T-helper 17 cell (primary cell): ENCODE measurements around the gene HOOK1. TPM values are rescaled to one million over a fixed set of nuclear protein-coding genes. Genes with fewer than 3 reads are reported as not detected.
A peak's percentile ranks its signal among the peaks of the same experiment; 100 is the strongest.

Source experiments
- ATAC-seq: fragments of 150-1000 bp; cut with Tn5 transposase; 2 replicates; pipeline ENCODE4 v1.10.0; 2021; ENCODE audit warnings: mild to moderate bottlenecking, moderate library complexity
- DNase-seq, 3 donors: peaks; one replicate each; pipeline versions ENCODE4 v3.0.0 to v3.0.0-alpha.2; 2020 to 2021
- H3K9me3 ChIP-seq: one replicate; pipeline ENCODE4 v1.7.0; 2013; ENCODE audit warnings: low read length, mild to moderate bottlenecking; ENCODE audit not compliant: control insufficient read depth, poor library complexity, severe bottlenecking
- H3K27ac Mint-ChIP-seq: one replicate; pipeline ENCODE4 v1.8.0; 2022; ENCODE audit warnings: mild to moderate bottlenecking, moderate library complexity, mixed read lengths
- H3K27me3 Mint-ChIP-seq: one replicate; pipeline ENCODE4 v1.8.0; 2022; ENCODE audit warnings: mixed read lengths
- H3K36me3 Mint-ChIP-seq: one replicate; pipeline ENCODE4 v1.8.0; 2022; ENCODE audit warnings: low read depth, mixed read lengths
- H3K4me1 Mint-ChIP-seq: one replicate; pipeline ENCODE4 v1.8.0; 2022; ENCODE audit warnings: mild to moderate bottlenecking, mixed read lengths
- H3K4me3 Mint-ChIP-seq: one replicate; pipeline ENCODE4 v1.8.0; 2022; ENCODE audit warnings: mild to moderate bottlenecking, moderate library complexity, mixed read lengths
- total RNA-seq, 4 donors: library from RNA in 2 of 4; stranded (reverse) in 2 of 4; gene quantifications; one replicate each; pipeline ENCODE4 v1.2.3 and lab custom pipeline; 2022 to 2026

The HOOK1 gene
- total RNA-seq (10 to 100 TPM; 13.8 to 18.0 TPM), total RNA-seq (lab: John Stamatoyannopoulos, UW) (12.4 to 17.2 reads per million in 2 donors)

GRCh38 chr1:59814901-59815825 lies at the start of gene HOOK1:
TSS of gene HOOK1 (plus strand) at chr1:59814949. CDS start at chr1:59815118, 169 bp downstream.
- Mint-ChIP-seq H3K36me3 (peaks cover 2% of the 10 kb centered on the region), H3K27me3 (peaks cover 10% of the 10 kb centered on the region), H3K4me3 (no peak within 1 kb of the TSS), H3K4me1 (peaks cover 6% of the 10 kb centered on the region), H3K27ac (no peak within 1 kb of the TSS)
- ATAC-seq (no peak), DNase-seq (peak in 1 of 3 donors; percentile 9)
- no peaks in the 10 kb centered on the region for H3K9me3 ChIP-seq

DNA sequence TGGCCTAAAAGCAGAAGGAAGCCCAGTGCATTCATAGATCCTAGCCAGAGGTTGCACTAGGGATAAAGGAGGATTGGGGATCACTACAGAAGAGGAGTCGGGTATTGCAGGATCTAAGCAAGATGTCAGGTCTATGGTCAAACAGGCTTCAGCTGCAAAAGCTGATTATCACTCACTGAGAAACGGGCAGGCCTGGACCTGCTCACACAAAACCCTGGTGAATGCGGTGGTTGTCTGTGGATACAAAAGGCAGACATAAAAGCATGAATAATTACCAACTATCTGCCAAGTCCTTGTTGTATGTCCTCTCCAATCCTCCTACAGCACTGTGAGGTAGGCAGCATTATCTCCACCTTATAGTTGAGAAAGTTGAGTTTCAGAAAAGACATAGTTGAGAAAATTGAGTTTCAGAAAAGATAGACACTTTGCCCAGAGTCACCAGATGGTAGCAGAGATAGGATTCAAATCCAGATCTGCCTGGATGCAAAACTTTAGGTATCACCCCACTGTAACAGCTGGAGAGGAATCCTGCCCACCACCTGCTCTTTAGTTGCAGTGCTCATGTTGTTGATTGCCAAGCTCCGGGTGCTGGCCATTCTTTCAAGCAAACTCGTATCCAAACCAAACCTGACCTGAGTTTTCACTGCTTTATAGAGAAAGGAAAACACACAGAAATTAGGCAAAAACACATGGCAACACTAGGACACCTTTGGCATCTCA lies 49.6 kb upstream of the HOOK1 start:
- H3K4me3 Mint-ChIP-seq, result no peak overlapping the region
- no peak overlapping the region for H3K27ac Mint-ChIP-seq
- DNase-seq, result no peak
- no peaks in the 10 kb centered on the region for H3K4me1 Mint-ChIP-seq
- ATAC-seq, result no peak
- peaks cover 6% of the 10 kb centered on the region for H3K27me3 Mint-ChIP-seq
- H3K36me3 Mint-ChIP-seq, result no peaks in the 10 kb centered on the region
- no peaks in the 10 kb centered on the region for H3K9me3 ChIP-seq

DNA sequence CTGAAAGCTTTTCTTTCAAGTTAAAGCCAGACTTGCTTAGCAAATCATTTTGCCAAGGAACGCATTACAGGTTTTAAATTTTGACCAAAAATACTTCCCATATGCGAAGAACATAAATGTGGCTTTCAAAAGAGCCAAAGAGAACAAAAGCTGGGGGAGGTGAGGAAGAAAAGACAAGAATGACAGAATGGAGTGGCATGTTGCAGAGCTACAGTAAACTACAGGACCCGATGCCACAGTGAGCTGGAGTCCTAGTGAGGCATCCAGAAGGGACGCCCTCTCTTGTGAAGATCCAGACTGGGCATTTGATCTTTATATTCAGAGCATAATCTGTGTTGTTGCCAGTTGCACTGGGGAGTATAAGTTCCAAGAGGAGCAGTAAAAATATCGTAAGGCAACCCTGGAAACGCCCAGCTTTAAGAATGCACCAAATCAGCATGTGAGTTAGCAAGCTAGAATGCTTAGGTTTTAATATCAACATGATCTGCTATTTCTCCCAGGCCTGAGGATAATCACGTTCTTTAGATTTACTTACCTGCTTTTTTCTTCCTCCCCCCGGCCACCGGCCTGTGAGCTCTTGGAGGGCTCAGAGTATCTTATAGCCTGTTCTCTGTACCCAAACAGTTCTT lies 48.4 kb upstream of the HOOK1 start:
- no peak overlapping the region for H3K27ac Mint-ChIP-seq
- peaks cover 2% of the 10 kb centered on the region for H3K36me3 Mint-ChIP-seq
- H3K27me3 Mint-ChIP-seq, result peaks cover 6% of the 10 kb centered on the region
- DNase-seq, result no peak
- ATAC-seq, result no peak
- H3K9me3 ChIP-seq, result no peaks in the 10 kb centered on the region
- no peaks in the 10 kb centered on the region for H3K4me1 Mint-ChIP-seq
- H3K4me3 Mint-ChIP-seq, result no peak overlapping the region

- peaks cover 6% of the 10 kb centered on the region for H3K27me3 Mint-ChIP-seq
- H3K4me1 Mint-ChIP-seq, result no peaks in the 10 kb centered on the region
- H3K27ac Mint-ChIP-seq, result no peak overlapping the region
- H3K9me3 ChIP-seq, result no peaks in the 10 kb centered on the region
- ATAC-seq, result no peak
- peaks cover 2% of the 10 kb centered on the region for H3K36me3 Mint-ChIP-seq
- DNase-seq, result no peak
- no peak overlapping the region for H3K4me3 Mint-ChIP-seq
These were observed 47.6 kb upstream of the HOOK1 start for GRCh38 chr1:59767119-59767518.

DNA sequence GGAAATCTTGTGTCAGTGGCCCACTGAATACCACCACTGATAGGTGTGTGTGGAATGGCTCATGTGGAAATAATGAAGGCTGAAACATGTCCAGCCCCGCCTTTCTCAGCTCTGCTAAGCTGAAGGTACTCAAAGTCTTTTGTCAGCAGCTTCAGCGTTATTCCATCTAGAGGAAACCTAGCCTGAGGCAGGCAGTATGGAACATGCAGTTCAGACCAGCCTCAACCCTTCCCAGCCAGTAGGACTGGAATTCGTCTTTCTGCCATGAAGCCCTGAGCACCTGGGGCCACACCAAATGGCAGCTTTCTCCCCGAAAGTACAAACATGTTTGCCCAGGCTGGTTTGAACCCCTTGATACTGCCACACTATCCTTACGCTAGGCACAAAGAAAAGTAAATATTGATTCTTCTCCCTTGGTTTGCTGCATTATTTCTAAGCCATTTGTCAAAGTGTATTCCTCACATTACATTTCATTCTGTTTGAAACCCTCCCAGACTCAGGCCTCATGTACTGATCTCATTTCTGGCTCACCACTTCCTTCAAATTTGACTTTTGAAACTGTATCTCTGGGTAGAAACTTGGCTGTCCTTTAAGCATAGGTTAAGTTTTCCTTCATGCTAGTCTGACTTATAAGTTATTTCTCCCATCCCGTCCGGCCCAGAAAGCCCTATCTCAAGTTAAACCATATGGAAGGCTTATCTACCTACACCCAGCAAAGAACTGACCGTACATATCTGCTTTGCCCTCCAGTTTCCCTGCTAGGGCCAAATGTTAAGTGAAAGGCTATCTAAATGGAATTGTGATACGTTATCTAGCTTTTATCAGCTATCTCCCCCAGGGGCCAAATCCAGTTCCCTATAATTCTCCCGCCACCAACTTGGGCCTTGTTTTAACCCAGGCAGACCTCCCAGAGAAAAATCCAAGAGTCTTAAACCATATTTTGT lies 45.7 kb upstream of the HOOK1 start:
- H3K9me3 ChIP-seq, result no peaks in the 10 kb centered on the region
- DNase-seq, result no peak
- Mint-ChIP-seq H3K27me3 (peaks cover 6% of the 10 kb centered on the region), H3K4me3 (no peak overlapping the region), H3K27ac (no peak overlapping the region), H3K36me3 (peaks cover 2% of the 10 kb centered on the region), H3K4me1 (no peaks in the 10 kb centered on the region)
- ATAC-seq, result no peak

DNA sequence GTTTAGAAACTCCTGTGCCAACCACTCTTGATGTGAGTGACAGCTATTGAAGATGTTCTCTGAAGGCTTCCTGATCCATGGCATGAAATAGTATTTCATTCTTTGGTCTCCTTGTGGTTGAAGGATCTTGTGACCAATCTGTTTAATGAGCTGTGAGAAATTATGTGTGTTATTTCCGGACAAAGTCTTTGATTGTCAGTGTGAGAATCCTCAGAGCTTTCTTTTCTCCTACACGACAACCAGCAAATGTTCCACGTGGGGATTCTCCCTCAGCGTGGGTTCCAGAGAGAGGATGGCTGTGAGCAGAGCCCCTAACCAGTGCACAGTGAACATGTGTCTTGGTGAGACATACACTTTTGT lies 45.0 kb upstream of the HOOK1 start:
- H3K4me3 Mint-ChIP-seq, result no peak overlapping the region
- no peaks in the 10 kb centered on the region for H3K4me1 Mint-ChIP-seq
- DNase-seq (no peak), ATAC-seq (no peak)
- H3K9me3 ChIP-seq, result no peaks in the 10 kb centered on the region
- no peak overlapping the region for H3K27ac Mint-ChIP-seq
- H3K27me3 Mint-ChIP-seq, result peaks cover 6% of the 10 kb centered on the region
- H3K36me3 Mint-ChIP-seq, result peaks cover 2% of the 10 kb centered on the region

- Mint-ChIP-seq H3K27ac (no peak overlapping the region), H3K4me1 (no peaks in the 10 kb centered on the region), H3K27me3 (peaks cover 6% of the 10 kb centered on the region), H3K36me3 (peaks cover 2% of the 10 kb centered on the region), H3K4me3 (no peak overlapping the region)
- DNase-seq (no peak), ATAC-seq (no peak)
- no peaks in the 10 kb centered on the region for H3K9me3 ChIP-seq
These were observed 43.4 kb upstream of the HOOK1 start for GRCh38 chr1:59771361-59771760.

DNA sequence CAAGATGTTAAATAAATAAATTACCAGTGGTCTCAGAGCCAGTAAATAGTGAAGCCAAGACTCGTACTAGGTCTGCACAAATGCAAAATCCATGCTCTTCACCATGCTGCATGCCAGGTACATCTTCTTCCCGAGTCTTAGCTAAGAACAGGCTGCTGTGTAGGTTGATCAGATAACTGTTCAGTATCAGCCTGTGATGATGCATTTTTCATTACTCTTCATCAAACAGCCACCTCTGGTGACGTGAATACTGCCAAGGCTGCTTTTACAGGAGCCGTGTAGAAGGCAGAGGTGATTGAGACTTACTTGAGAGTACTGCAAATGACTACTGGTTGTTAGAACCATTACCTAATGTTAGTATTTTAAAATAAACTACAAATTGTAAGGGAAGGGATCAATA lies 39.3 kb upstream of the HOOK1 start:
- H3K4me3 Mint-ChIP-seq, result no peak overlapping the region
- no peaks in the 10 kb centered on the region for H3K4me1 Mint-ChIP-seq
- H3K9me3 ChIP-seq, result no peaks in the 10 kb centered on the region
- no peak for DNase-seq
- no peak overlapping the region for H3K27ac Mint-ChIP-seq
- ATAC-seq, result no peak
- H3K36me3 Mint-ChIP-seq, result peaks cover 2% of the 10 kb centered on the region
- peaks cover 14% of the 10 kb centered on the region for H3K27me3 Mint-ChIP-seq

DNA sequence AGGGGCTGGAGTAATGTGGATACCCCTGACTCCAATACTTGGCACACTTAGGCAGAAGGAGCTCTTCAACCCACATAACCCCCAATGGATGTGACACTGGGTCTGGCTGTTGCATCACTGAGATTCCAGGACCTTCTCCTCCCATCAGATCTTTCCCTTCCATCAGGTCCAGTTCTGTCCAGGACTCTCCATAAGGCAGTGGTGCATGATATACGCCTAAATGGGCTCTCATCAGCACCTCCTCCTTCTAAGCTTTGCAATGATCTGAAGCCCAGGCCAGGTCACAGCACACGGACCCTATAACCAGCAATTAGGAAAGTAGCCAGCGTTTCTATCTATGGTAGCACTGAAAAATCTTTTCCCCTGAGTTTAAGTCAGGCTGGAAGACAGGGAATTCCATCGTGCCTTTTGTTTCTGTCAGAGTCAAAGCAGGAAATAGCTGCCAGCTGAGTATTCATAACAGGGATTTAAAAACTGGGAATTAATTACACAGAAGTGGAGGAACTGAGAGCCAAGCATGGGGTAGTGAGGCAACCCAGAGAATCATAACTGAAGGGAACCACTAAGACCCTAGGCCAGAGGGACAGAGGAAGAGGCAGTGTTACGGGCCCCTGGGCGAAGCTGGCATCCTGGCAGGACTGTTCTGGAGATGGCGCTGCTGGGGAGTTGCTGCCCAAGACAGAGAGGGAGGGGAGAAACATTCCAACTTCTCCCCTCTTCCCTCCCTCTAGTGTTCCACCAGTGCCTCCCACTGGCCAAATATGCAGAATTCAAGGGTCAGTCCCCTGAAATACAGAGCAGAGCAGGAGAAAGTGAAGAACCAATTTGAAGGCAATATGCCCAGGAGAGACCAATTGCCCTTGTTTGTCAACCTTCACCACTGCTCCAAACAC lies 37.5 kb upstream of the HOOK1 start:
- Mint-ChIP-seq H3K36me3 (no peaks in the 10 kb centered on the region), H3K4me1 (no peaks in the 10 kb centered on the region), H3K27ac (no peak overlapping the region), H3K27me3 (peaks cover 15% of the 10 kb centered on the region), H3K4me3 (no peak overlapping the region)
- H3K9me3 ChIP-seq, result no peaks in the 10 kb centered on the region
- ATAC-seq, result no peak
- no peak for DNase-seq

DNA sequence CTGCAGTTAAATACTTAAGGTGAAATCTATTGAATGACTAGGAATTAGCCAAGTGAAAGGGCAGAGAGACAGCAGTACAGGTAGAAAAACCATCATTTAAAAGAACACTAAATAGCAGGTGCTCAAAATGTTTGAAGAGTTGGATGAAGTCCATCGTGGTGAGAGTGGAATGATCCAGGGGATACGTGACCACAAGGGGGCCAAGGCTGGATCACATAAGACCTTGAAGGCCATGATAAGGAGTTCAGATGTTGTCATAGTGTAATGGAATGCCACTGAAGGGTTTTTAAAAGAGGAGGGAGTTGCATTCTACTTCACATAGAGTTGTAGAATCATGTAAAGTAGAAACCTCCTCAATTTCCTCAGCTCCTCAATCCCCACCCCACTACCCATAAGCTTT lies 34.8 kb upstream of the HOOK1 start:
- no peak overlapping the region for H3K27ac Mint-ChIP-seq
- no peak for DNase-seq
- H3K4me3 Mint-ChIP-seq, result no peak overlapping the region
- no peaks in the 10 kb centered on the region for H3K4me1 Mint-ChIP-seq
- H3K27me3 Mint-ChIP-seq, result peaks cover 31% of the 10 kb centered on the region
- no peaks in the 10 kb centered on the region for H3K36me3 Mint-ChIP-seq
- no peak for ATAC-seq
- H3K9me3 ChIP-seq, result no peaks in the 10 kb centered on the region

- ATAC-seq (no peak), DNase-seq (no peak)
- H3K27ac Mint-ChIP-seq, result no peak overlapping the region
- peaks cover 5% of the 10 kb centered on the region for H3K36me3 Mint-ChIP-seq
- H3K4me3 Mint-ChIP-seq, result no peak overlapping the region
- H3K9me3 ChIP-seq, result peaks cover 3% of the 10 kb centered on the region
- H3K4me1 Mint-ChIP-seq, result no peaks in the 10 kb centered on the region
- H3K27me3 Mint-ChIP-seq, result peaks cover 14% of the 10 kb centered on the region
These were observed 25.9 kb upstream of the HOOK1 start for GRCh38 chr1:59788825-59789224.

DNA sequence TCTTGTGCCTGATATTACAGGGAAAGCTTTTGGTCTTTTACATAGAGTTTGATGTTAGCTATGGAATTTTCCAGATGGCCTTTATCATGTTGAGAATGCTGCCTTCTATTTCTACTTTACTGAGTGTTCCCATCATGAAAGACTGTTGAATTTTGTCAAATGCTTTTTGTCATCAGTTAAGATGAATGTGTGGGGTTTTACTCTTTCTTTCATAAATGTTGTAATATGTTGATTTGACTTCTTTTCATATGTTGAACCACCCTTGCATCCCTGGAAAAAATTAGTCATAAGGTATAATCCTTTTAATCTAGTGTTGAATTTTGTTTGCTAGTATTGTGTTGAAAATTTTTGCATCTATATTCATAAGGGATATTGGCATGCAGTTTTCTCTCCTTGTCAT lies 16.1 kb upstream of the HOOK1 start:
- no peak for ATAC-seq
- H3K36me3 Mint-ChIP-seq, result peaks cover 5% of the 10 kb centered on the region
- no peaks in the 10 kb centered on the region for H3K9me3 ChIP-seq
- DNase-seq, result no peak
- H3K27me3 Mint-ChIP-seq, result peaks cover 9% of the 10 kb centered on the region
- no peak overlapping the region for H3K27ac Mint-ChIP-seq
- no peak overlapping the region for H3K4me3 Mint-ChIP-seq
- H3K4me1 Mint-ChIP-seq, result no peaks in the 10 kb centered on the region
